ENCODE measurements around the gene RASAL1.

- no peak for TF ChIP-seq ZNF232 (CRISPR knock-in tag; IDR thresholded peaks at IDR 0.05)
- TF ChIP-seq CTCF (IDR thresholded peaks at IDR 0.05) = no peak
Measured at GRCh38 chr12:113066813-113067400, 68.7 kb downstream of the RASAL1 start.
